Natural killer cell (primary cell): ENCODE measurements around the gene TRIM66. TPM values are rescaled to one million over a fixed set of nuclear protein-coding genes. Genes with fewer than 3 reads are reported as not detected.

ENCODE experiments used
- ATAC-seq, 3 donors: fragments of 150-1000 bp in 2 of 3; fragments of 200-7000 bp in 1 of 3; cut with Tn5 transposase; 1 replicate in 1 of 3; 2 replicates in 2 of 3; pipeline ENCODE4 v1.10.0; 2021; ENCODE audit warnings: mild to moderate bottlenecking in 2 of 3, moderate library complexity in 2 of 3
- DNase-seq, 2 donors: peaks; one replicate each; pipeline versions ENCODE4 v3.0.0 to v3.0.0-alpha.2; 2013 to 2021; ENCODE audit warnings: mixed read lengths in 1 of 2
- H3K27ac ChIP-seq: one replicate; pipeline ENCODE4 v1.5.1; 2013; ENCODE audit warnings: mild to moderate bottlenecking, low read length
- H3K27me3 ChIP-seq: one replicate; pipeline ENCODE4 v1.6.1; 2013; ENCODE audit warnings: low read length; ENCODE audit not compliant: control insufficient read depth, insufficient read depth
- H3K36me3 ChIP-seq: one replicate; pipeline ENCODE4 v1.6.1; 2013; ENCODE audit warnings: low read length; ENCODE audit not compliant: control insufficient read depth, insufficient read depth
- H3K4me1 ChIP-seq: one replicate; pipeline ENCODE4 v1.6.1; 2013; ENCODE audit warnings: low read length; ENCODE audit not compliant: control insufficient read depth, insufficient read depth
- H3K4me3 ChIP-seq: one replicate; pipeline ENCODE4 v1.5.1; 2013; ENCODE audit warnings: low read length
- H3K9me3 ChIP-seq: one replicate; pipeline ENCODE4 v1.6.1; 2013; ENCODE audit warnings: low read length; ENCODE audit not compliant: control insufficient read depth, insufficient read depth
- H3K27ac Mint-ChIP-seq, 2 donors: one replicate each; pipeline ENCODE4 v1.8.0; 2022; ENCODE audit warnings: mild to moderate bottlenecking in 2 of 2, mixed read lengths in 2 of 2, moderate library complexity in 1 of 2
- H3K27me3 Mint-ChIP-seq, 2 donors: one replicate each; pipeline ENCODE4 v1.8.0; 2022; ENCODE audit warnings: low read depth in 2 of 2, mixed read lengths in 2 of 2
- H3K36me3 Mint-ChIP-seq: one replicate; pipeline ENCODE4 v1.8.0; 2022; ENCODE audit warnings: mixed read lengths
- H3K4me1 Mint-ChIP-seq, 2 donors: one replicate each; pipeline ENCODE4 v1.8.0; 2022; ENCODE audit warnings: mixed read lengths in 2 of 2
- H3K4me3 Mint-ChIP-seq: one replicate; pipeline ENCODE4 v1.8.0; 2022; ENCODE audit warnings: mild to moderate bottlenecking, moderate library complexity, mixed read lengths
- H3K9me3 Mint-ChIP-seq, 2 donors: one replicate each; pipeline ENCODE4 v1.8.0; 2022; ENCODE audit warnings: mixed read lengths in 2 of 2
- CTCF ChIP-seq: fragments of 200-600 bp; IDR thresholded peaks from one replicate; pipeline ENCODE4 v1.8.0; 2022; ENCODE audit warnings: antibody characterized with exemption
- WGBS: methylation state at CpG from one replicate; pipeline ENCODE4 v1.1.7; 2013; ENCODE audit warnings: missing lambda C conversion rate; ENCODE audit not compliant: insufficient coverage; 5-methylcytosine and 5-hydroxymethylcytosine counted together
- intact Hi-C: fragments of 100-400 bp; cut with micrococcal nuclease; formaldehyde crosslinking; loops from one replicate; pipeline ENCODE4 v1.14.2; 2022
- total RNA-seq, 4 donors: library from RNA; stranded (reverse); fragments of 120-200 nt in 1 of 4; gene quantifications; one replicate each; pipeline versions ENCODE4 v1.2.3 to v1.2.4, GENCODE V29; 2013 to 2022

TRIM66 gene
- total RNA-seq, 3 donors from 2014 or later (not counting 1 experiment from before 2014, with no cell fraction given): 13.7 to 24.4 (median 14.3) TPM

- no peak for TF ChIP-seq CTCF
- H3K9me3 ChIP-seq: no peaks in the 10 kb centered on the region
- Mint-ChIP-seq H3K4me3 (no peak overlapping the region), H3K36me3 (peaks cover 13% of the 10 kb centered on the region), H3K27ac (no peak overlapping the region), H3K27me3 (no peaks in the 10 kb centered on the region), H3K4me1 (no peaks in the 10 kb centered on the region), H3K9me3 (no peaks in the 10 kb centered on the region)
- H3K4me3 ChIP-seq: no peak overlapping the region
- DNase-seq (no peak), ATAC-seq (no peak)
- no peaks in the 10 kb centered on the region for H3K4me1 ChIP-seq
- H3K27me3 ChIP-seq: no peaks in the 10 kb centered on the region
- H3K36me3 ChIP-seq: peaks cover 57% of the 10 kb centered on the region
- WGBS: 97% methylated on average over 6 of the region's 6 CpGs
- intact Hi-C loops: no loop called here
- H3K27ac ChIP-seq: no peak overlapping the region
Measured at GRCh38 chr11:8634498-8634897, 48.0 kb downstream of the TRIM66 start.

DNA sequence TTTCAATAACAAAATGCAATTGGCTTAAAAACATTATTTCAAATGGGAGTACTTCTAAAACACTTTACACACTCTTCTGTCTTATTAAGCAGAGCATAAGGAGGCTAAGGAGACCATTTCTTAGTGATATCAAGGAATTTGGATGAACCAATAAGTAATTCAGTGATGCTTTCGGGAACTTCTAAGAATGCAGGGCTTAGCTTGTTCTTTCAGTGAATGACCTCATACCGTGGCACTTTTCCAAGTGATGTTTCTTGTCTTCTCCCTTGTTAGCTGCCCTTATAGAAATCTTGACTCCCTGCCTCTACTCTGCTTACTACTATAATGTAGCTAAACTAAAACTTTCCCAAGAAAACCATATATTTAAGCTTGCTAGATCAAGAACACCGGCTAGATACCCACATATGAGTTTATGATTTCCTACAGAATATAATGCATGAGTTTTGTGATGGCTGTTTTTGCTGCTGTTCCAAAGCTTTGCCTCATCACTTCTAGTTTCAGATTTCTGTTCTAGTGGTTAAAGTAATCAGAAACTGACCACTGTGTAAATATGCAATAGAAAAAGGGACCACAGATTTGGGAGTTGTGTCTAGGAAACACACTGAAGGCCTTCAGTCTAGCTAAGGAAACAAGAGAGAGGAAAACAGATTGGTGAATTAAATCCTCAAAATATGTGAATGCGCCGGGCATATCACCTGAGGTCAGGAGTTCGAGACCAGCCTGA lies 50.9 kb downstream of the TRIM66 start:
- Histone ChIP-seq H3K36me3 (peaks cover 31% of the 10 kb centered on the region), H3K27ac (no peak overlapping the region), H3K4me1 (no peaks in the 10 kb centered on the region), H3K4me3 (no peak overlapping the region), H3K9me3 (no peaks in the 10 kb centered on the region), H3K27me3 (no peaks in the 10 kb centered on the region)
- no peak for DNase-seq
- WGBS: 98% methylated on average over 5 of the region's 6 CpGs
- no peaks in the 10 kb centered on the region for H3K27me3 Mint-ChIP-seq
- no peak for TF ChIP-seq CTCF
- H3K4me1 Mint-ChIP-seq: no peaks in the 10 kb centered on the region
- intact Hi-C loops: no loop called here
- ATAC-seq: no peak
- peaks cover 12% of the 10 kb centered on the region for H3K36me3 Mint-ChIP-seq
- no peak overlapping the region for H3K4me3 Mint-ChIP-seq
- H3K9me3 Mint-ChIP-seq: no peaks in the 10 kb centered on the region
- H3K27ac Mint-ChIP-seq: no peak overlapping the region

DNA sequence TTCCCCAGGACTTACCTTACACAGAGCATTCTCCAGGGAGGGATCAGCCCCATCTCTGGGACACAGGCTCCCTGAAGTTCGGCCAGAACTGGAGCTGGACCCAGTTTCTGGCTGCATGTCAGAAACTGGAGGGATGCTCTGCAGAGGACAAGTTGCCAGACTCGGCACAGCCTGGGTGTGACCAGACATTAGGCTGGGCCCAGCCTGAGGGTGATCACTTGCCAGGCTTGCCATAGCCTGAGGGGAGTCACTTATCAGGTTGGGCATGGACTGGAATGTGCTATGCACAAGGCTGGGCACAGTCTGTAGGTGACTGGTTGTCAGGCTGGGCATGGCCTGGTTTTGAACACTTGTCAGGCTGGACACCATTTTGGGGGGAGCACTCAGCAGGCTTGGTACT lies 57.8 kb downstream of the TRIM66 start:
- H3K27ac ChIP-seq: no peak overlapping the region
- TF ChIP-seq CTCF: no peak
- H3K4me1 ChIP-seq: no peaks in the 10 kb centered on the region
- ATAC-seq (no peak), DNase-seq (no peak)
- WGBS: 96% methylated on average over 2 of the region's 2 CpGs
- H3K36me3 Mint-ChIP-seq: peaks cover 7% of the 10 kb centered on the region
- no peaks in the 10 kb centered on the region for H3K27me3 ChIP-seq
- H3K4me3 ChIP-seq: no peak overlapping the region
- H3K4me3 Mint-ChIP-seq: no peak overlapping the region
- intact Hi-C loops: no loop called here
- H3K4me1 Mint-ChIP-seq: no peaks in the 10 kb centered on the region
- no peak overlapping the region for H3K27ac Mint-ChIP-seq
- peaks cover 49% of the 10 kb centered on the region for H3K36me3 ChIP-seq
- H3K27me3 Mint-ChIP-seq: no peaks in the 10 kb centered on the region
- H3K9me3 ChIP-seq: no peaks in the 10 kb centered on the region
- no peaks in the 10 kb centered on the region for H3K9me3 Mint-ChIP-seq

DNA sequence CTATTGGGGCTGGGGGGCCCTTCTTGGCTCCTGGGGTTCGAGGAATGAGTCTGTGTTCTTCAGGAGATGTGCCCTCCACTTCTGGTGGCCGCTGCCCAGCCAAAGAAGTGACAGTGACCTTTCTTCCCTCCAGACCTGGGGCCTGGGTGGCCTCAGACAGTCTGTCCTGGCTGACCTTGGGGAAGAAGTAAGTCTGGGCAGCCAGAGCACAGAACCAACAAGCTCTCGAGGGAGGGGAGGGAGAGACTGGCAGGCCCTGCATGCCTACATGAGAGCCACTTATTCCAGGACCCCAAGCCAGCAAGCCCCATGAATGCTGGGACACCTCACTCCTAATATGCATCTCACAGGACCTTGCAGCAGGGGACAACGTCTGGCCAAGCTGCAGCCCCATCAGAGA lies 61.3 kb downstream of the TRIM66 start:
- no peak for ATAC-seq
- 83% methylated on average over 4 of the region's 4 CpGs for WGBS
- no peak overlapping the region for H3K4me3 ChIP-seq
- H3K4me1 Mint-ChIP-seq: no peaks in the 10 kb centered on the region
- peaks cover 66% of the 10 kb centered on the region for H3K36me3 ChIP-seq
- no peaks in the 10 kb centered on the region for H3K4me1 ChIP-seq
- intact Hi-C loops: no loop called here
- no peak overlapping the region for H3K4me3 Mint-ChIP-seq
- no peaks in the 10 kb centered on the region for H3K27me3 Mint-ChIP-seq
- DNase-seq: no peak
- H3K27ac ChIP-seq: no peak overlapping the region
- no peak for TF ChIP-seq CTCF
- H3K36me3 Mint-ChIP-seq: no peaks in the 10 kb centered on the region
- H3K9me3 ChIP-seq: no peaks in the 10 kb centered on the region
- no peaks in the 10 kb centered on the region for H3K27me3 ChIP-seq
- no peaks in the 10 kb centered on the region for H3K9me3 Mint-ChIP-seq
- no peak overlapping the region for H3K27ac Mint-ChIP-seq
